IMR-90 (cell line): ENCODE data around the gene BCAT1. TPM values are rescaled to one million over a fixed set of nuclear protein-coding genes. Genes with fewer than 3 reads are reported as not detected.

Experiments
- ATAC-seq: fragments of 200-7000 bp; cut with Tn5 transposase; 2 replicates; pipeline ENCODE4 v1.9.1; 2020; ENCODE audit warnings: low read depth, mild to moderate bottlenecking, moderate library complexity
- BruUV-seq: library from RNA; stranded (reverse); fragments of 400-500 nt; replicated peaks from 2 replicates; lab custom pipeline; 2021; lab: Mats Ljungman, UMichigan
- CTCF ChIA-PET: fragments of 300-600 bp; formaldehyde crosslinking; extraction: SDS; loops from one replicate; lab custom pipeline; 2021; ENCODE audit warnings: antibody characterized with exemption; lab: Yijun Ruan, JAX
- POLR2A ChIA-PET: fragments of 300-600 bp; sonication (Branson Sonifier 250); formaldehyde crosslinking; loops from one replicate; lab custom pipeline; 2022; ENCODE audit warnings: antibody characterized with exemption; ENCODE audit not compliant: unreplicated experiment; lab: Charles Lee
- DNase-seq: peaks from one replicate; pipeline ENCODE4 v3.0.0; 2013
- H2AFZ ChIP-seq: replicated peaks from 2 replicates; pipeline ENCODE3; 2013; ENCODE audit warnings: low read length, mild to moderate bottlenecking; ENCODE audit not compliant: poor library complexity
- H2AK5ac ChIP-seq: 2 replicates; pipeline ENCODE4 v1.6.1; 2013; ENCODE audit warnings: low read depth, low read length, inconsistent platforms
- H2AK9ac ChIP-seq: replicated peaks from 2 replicates; pipeline ENCODE3; 2013; ENCODE audit warnings: mild to moderate bottlenecking, low read depth, low read length, moderate library complexity; ENCODE audit not compliant: poor library complexity
- H2BK120ac ChIP-seq: 2 replicates; pipeline ENCODE4 v1.6.1; 2013; ENCODE audit warnings: low read depth, low read length, inconsistent platforms
- H2BK15ac ChIP-seq: 3 replicates; pipeline ENCODE4 v1.6.1; 2013; ENCODE audit warnings: low read depth, low read length, inconsistent platforms
- H2BK20ac ChIP-seq: 2 replicates; pipeline ENCODE4 v1.6.1; 2013; ENCODE audit warnings: low read depth, mild to moderate bottlenecking, inconsistent platforms, low read length, moderate library complexity
- H2BK5ac ChIP-seq: 2 replicates; pipeline ENCODE4 v1.6.1; 2013; ENCODE audit warnings: mild to moderate bottlenecking, low read depth, low read length, inconsistent platforms; ENCODE audit not compliant: poor library complexity, severe bottlenecking
- H3K14ac ChIP-seq: replicated peaks from 2 replicates; pipeline ENCODE4 v1.6.1; 2013; ENCODE audit warnings: low read depth, low read length, inconsistent platforms
- H3K18ac ChIP-seq: 2 replicates; pipeline ENCODE4 v1.6.1; 2013; ENCODE audit warnings: low read depth, low read length, control low read depth
- H3K23ac ChIP-seq: 2 replicates; pipeline ENCODE4 v1.6.1; 2013; ENCODE audit warnings: low read depth, low read length, inconsistent platforms
- H3K27ac ChIP-seq: 2 replicates; pipeline ENCODE4 v1.5.1; 2013; ENCODE audit warnings: mild to moderate bottlenecking, control low read depth, low read length; ENCODE audit not compliant: insufficient read depth
- H3K27me3 ChIP-seq: 2 replicates; pipeline ENCODE4 v1.6.1; 2013; ENCODE audit warnings: low read length; ENCODE audit not compliant: control insufficient read depth, insufficient read depth
- H3K36me3 ChIP-seq: 2 replicates; pipeline ENCODE4 v1.6.1; 2013; ENCODE audit warnings: low read length, mixed read lengths; ENCODE audit not compliant: control insufficient read depth, insufficient read depth
- H3K4ac ChIP-seq: 2 replicates; pipeline ENCODE4 v1.6.1; 2013; ENCODE audit warnings: low read depth, low read length, inconsistent platforms
- H3K4me1 ChIP-seq: 2 replicates; pipeline ENCODE4 v1.6.1; 2013; ENCODE audit warnings: low read length, mixed read lengths; ENCODE audit not compliant: control insufficient read depth, insufficient read depth
- H3K4me2 ChIP-seq: 2 replicates; pipeline ENCODE4 v1.6.1; 2013; ENCODE audit warnings: low read depth, mild to moderate bottlenecking, control low read depth, low read length, moderate library complexity
- H3K4me3 ChIP-seq: 2 replicates; pipeline ENCODE4 v1.5.1; 2013; ENCODE audit warnings: low read depth, mild to moderate bottlenecking, control low read depth, low read length, moderate library complexity; ENCODE audit not compliant: insufficient read depth
- H3K56ac ChIP-seq: 2 replicates; pipeline ENCODE4 v1.6.1; 2013; ENCODE audit warnings: low read length, inconsistent platforms; ENCODE audit not compliant: insufficient read depth; ENCODE audit errors: extremely low read depth
- H3K79me1 ChIP-seq, 2 experiments: 2 replicates each; pipeline ENCODE4 v1.6.1; 2013; ENCODE audit warnings: low read length in 2 of 2, inconsistent platforms in 1 of 2, low read depth in 1 of 2
- H3K9ac ChIP-seq: 2 replicates; pipeline ENCODE4 v1.6.1; 2013; ENCODE audit warnings: low read depth, low read length, control low read depth
- H3K9me1 ChIP-seq: 2 replicates; pipeline ENCODE4 v1.6.1; 2013; ENCODE audit warnings: low read length, inconsistent platforms; ENCODE audit not compliant: insufficient read depth
- H3K9me3 ChIP-seq: 2 replicates; pipeline ENCODE4 v1.6.1; 2013; ENCODE audit warnings: low read length; ENCODE audit not compliant: control insufficient read depth, insufficient read depth
- H4K20me1 ChIP-seq: 2 replicates; pipeline ENCODE4 v1.6.1; 2013; ENCODE audit warnings: low read length, inconsistent platforms; ENCODE audit not compliant: insufficient read depth
- H4K5ac ChIP-seq: 2 replicates; pipeline ENCODE4 v1.6.1; 2013; ENCODE audit warnings: mild to moderate bottlenecking, low read depth, low read length, control low read depth
- H4K8ac ChIP-seq, 2 experiments: 2 replicates each; pipeline ENCODE4 v1.6.1; 2013; ENCODE audit warnings: low read depth in 2 of 2, low read length in 2 of 2, control low read depth in 1 of 2, inconsistent platforms in 1 of 2
- H4K91ac ChIP-seq: 2 replicates; pipeline ENCODE4 v1.6.1; 2013; ENCODE audit warnings: low read depth, low read length, inconsistent platforms; ENCODE audit not compliant: insufficient read depth
- FOS ChIP-seq: fragments of 150-350 bp; IDR thresholded peaks from 2 replicates; pipeline ENCODE4 v1.6.1; 2016; ENCODE audit warnings: low read depth, low read length
- NFE2L2 ChIP-seq: fragments of 150-350 bp; IDR thresholded peaks from 2 replicates; pipeline ENCODE4 v1.6.1; 2016; ENCODE audit warnings: low read depth, mild to moderate bottlenecking, low read length
- WGBS, 2 experiments: methylation state at CpG; one replicate each; pipeline versions ENCODE4 v1.1.5 to v1.1.7; 2013; ENCODE audit warnings: missing lambda C conversion rate in 2 of 2; ENCODE audit not compliant: insufficient read length in 1 of 2; ENCODE audit errors: extremely low coverage in 2 of 2; 5-methylcytosine and 5-hydroxymethylcytosine counted together
- dilution Hi-C: fragments of 300-500 bp; cut with HindIII; formaldehyde crosslinking; loops from one replicate; pipeline ENCODE4 v1.14.3; 2018; ENCODE audit warnings: low sequenced_read_pairs; ENCODE audit not compliant: unreplicated experiment
- in situ Hi-C: fragments of 300-500 bp; cut with MboI; formaldehyde crosslinking; loops from 3 replicates; pipeline ENCODE4 v1.14.3; 2019; ENCODE audit warnings: low sequenced_read_pairs, inconsistent platforms, mixed read lengths
- intact Hi-C: fragments of 100-400 bp; cut with micrococcal nuclease; formaldehyde crosslinking; loops from 2 replicates; pipeline ENCODE4 v1.10.0; 2022
- polyA plus RNA-seq, 3 experiments: library from polyadenylated mRNA; depleted of rRNA; stranded (reverse); fragments of >200 nt; gene quantifications; 2 replicates each; pipeline ENCODE4 v1.2.3, GENCODE V29; 2012; ENCODE audit warnings: low replicate concordance in 1 of 3
- total RNA-seq: library from RNA; depleted of rRNA; stranded (reverse); fragments of >200 nt; gene quantifications from 2 replicates; pipeline ENCODE4 v1.2.3, GENCODE V29; 2012

The BCAT1 gene
- total and polyA plus RNA-seq, 2 of the 4 experiments (the other 2 are of a cell fraction), result 30.4 to 683 TPM

- Histone ChIP-seq H3K4me1 (peaks cover 16% of the 10 kb centered on the region), H3K36me3 (no peaks in the 10 kb centered on the region; the same call in 1 of the 2 replicates), H3K4me2 (no peak overlapping the region), H3K18ac (no peak overlapping the region), H3K9me1 (peaks cover 22% of the 10 kb centered on the region), H4K20me1 (peaks cover 69% of the 10 kb centered on the region), H3K9ac (no peak overlapping the region), H4K5ac (no peak overlapping the region; the same call in 1 of the 2 replicates), H3K27me3 (no peaks in the 10 kb centered on the region), H2AK5ac (peak overlapping the region; percentile 59; the same call in 1 of the 2 replicates), H4K91ac (no peak overlapping the region), H3K14ac (no peak overlapping the region), H2BK120ac (no peak overlapping the region), H3K79me1 (peaks cover 27 to 69% of the 10 kb centered on the region in 2 experiments), H3K4me3 (no peak overlapping the region), H2BK20ac (no peak overlapping the region), H2BK5ac (peak overlapping the region; percentile 35), H3K56ac (no peak overlapping the region), H3K27ac (no peak overlapping the region), H2BK15ac (no peak overlapping the region), H2AK9ac (no peak overlapping the region), H3K9me3 (no peaks in the 10 kb centered on the region), H4K8ac (no peak overlapping the region), H2AFZ (no peak overlapping the region), H3K4ac (no peak overlapping the region), H3K23ac (no peak overlapping the region)
- DNase-seq, result no peak
- no peak for ATAC-seq
- CTCF ChIA-PET, result no interaction called here
- TF ChIP-seq NFE2L2 (no peak), FOS (peak; percentile 41; the same call in 1 of the 2 replicates)
- intact Hi-C loops (no loop called here), in situ Hi-C loops (no loop called here), dilution Hi-C loops (no loop called here)
- 100% methylated on average over 1 of the region's 6 CpGs; no CpG with 5 or more reads in 1 of the 2 experiments for WGBS, 2 experiments
- POLR2A ChIA-PET, result no interaction called here
- BruUV-seq, result no TSS peak
Observed at GRCh38 chr12:24922090-24922489, 26.8 kb downstream of the BCAT1 start.
